HG03575 (cell line): ENCODE data around the gene GON4L.
"Not testable (repeated sequence)": the region's sequence is repeated elsewhere in the genome, so short reads cannot be mapped to it uniquely, and the experiment has no call there.

Source experiments
- ATAC-seq: cut with Tn5 transposase; IDR thresholded peaks from one replicate; pipeline ENCODE4 v1.9.1; 2021; ENCODE audit not compliant: unreplicated experiment, insufficient number of reproducible peaks, low FRiP score; ENCODE audit errors: extremely low read depth

GON4L gene

GRCh38 chr1:155712636-155713035 is 144.4 kb downstream of the GON4L start:
- not testable (repeated sequence) for ATAC-seq

GRCh38 chr1:155711457-155711856 is 145.6 kb downstream of the GON4L start:
- ATAC-seq = not testable (repeated sequence)

- no peak for ATAC-seq
Measured at GRCh38 chr1:155709391-155709790, 147.6 kb downstream of the GON4L start.

GRCh38 chr1:155706139-155706538 is 150.9 kb downstream of the GON4L start:
- ATAC-seq = no peak

GRCh38 chr1:155704414-155704813 is 152.6 kb downstream of the GON4L start:
- ATAC-seq = not testable (repeated sequence)

GRCh38 chr1:155703216-155703615 is 153.8 kb downstream of the GON4L start:
- ATAC-seq = no peak

- not testable (repeated sequence) for ATAC-seq
Measured at GRCh38 chr1:155701675-155702074, 155.3 kb downstream of the GON4L start.
